Measurements from ENCODE around the gene CD82.

The CD82 gene

GRCh38 chr11:44630511-44631210 lies 65.2 kb downstream of the CD82 start:
- H2AFZ ChIP-seq (ENCODE audit: low read depth, low read length, severe bottlenecking): no peak overlapping the region
- no peaks in the 10 kb centered on the region for H3K9me2 ChIP-seq (replicated peaks; ENCODE audit: insufficient read depth, low read length)
- H3K4me3 ChIP-seq (ENCODE audit: insufficient read depth, low read length, poor library complexity, severe bottlenecking): no peak overlapping the region
- no peaks in the 10 kb centered on the region for H3K27me3 ChIP-seq (ENCODE audit: low read length)
- H3K27ac ChIP-seq (ENCODE audit: low read depth, low read length): no peak overlapping the region
- no peak overlapping the region for H3K4me2 ChIP-seq (ENCODE audit: low read depth, low read length, poor library complexity, severe bottlenecking)
- no peaks in the 10 kb centered on the region for H4K20me1 ChIP-seq (ENCODE audit: low read depth, low read length)
- H3K36me3 ChIP-seq (ENCODE audit: low read length): no peaks in the 10 kb centered on the region
- H3K9ac ChIP-seq (ENCODE audit: low read length): no peak overlapping the region
- no peak for TF ChIP-seq EZH2phosphoT487 (conservative IDR thresholded peaks at IDR 0.05; ENCODE audit: low read length)
- no peaks in the 10 kb centered on the region for H3F3A ChIP-seq (ENCODE audit: insufficient read depth)
- H3K9me3 ChIP-seq (ENCODE audit: insufficient read depth, low read length): no peaks in the 10 kb centered on the region
- H3K79me2 ChIP-seq (ENCODE audit: insufficient read depth, low read length): no peaks in the 10 kb centered on the region

GRCh38 chr11:44631831-44632230 lies 66.4 kb downstream of the CD82 start:
- Histone ChIP-seq H2AFZ (ENCODE audit: low read depth, low read length, severe bottlenecking) (no peak overlapping the region), H3K9ac (ENCODE audit: low read length) (no peak overlapping the region), H3K27me3 (ENCODE audit: low read length) (no peaks in the 10 kb centered on the region), H3K9me2 (replicated peaks; ENCODE audit: insufficient read depth, low read length) (no peaks in the 10 kb centered on the region), H3K4me2 (ENCODE audit: low read depth, low read length, poor library complexity, severe bottlenecking) (no peak overlapping the region), H3K79me2 (ENCODE audit: insufficient read depth, low read length) (no peaks in the 10 kb centered on the region), H4K20me1 (ENCODE audit: low read depth, low read length) (no peaks in the 10 kb centered on the region), H3F3A (ENCODE audit: insufficient read depth) (no peaks in the 10 kb centered on the region), H3K4me3 (ENCODE audit: insufficient read depth, low read length, poor library complexity, severe bottlenecking) (no peak overlapping the region), H3K27ac (ENCODE audit: low read depth, low read length) (no peak overlapping the region), H3K36me3 (ENCODE audit: low read length) (no peaks in the 10 kb centered on the region), H3K9me3 (ENCODE audit: insufficient read depth, low read length) (no peaks in the 10 kb centered on the region)
- TF ChIP-seq EZH2phosphoT487 (conservative IDR thresholded peaks at IDR 0.05; ENCODE audit: low read length): no peak
- TF ChIP-seq, protein P1, sequence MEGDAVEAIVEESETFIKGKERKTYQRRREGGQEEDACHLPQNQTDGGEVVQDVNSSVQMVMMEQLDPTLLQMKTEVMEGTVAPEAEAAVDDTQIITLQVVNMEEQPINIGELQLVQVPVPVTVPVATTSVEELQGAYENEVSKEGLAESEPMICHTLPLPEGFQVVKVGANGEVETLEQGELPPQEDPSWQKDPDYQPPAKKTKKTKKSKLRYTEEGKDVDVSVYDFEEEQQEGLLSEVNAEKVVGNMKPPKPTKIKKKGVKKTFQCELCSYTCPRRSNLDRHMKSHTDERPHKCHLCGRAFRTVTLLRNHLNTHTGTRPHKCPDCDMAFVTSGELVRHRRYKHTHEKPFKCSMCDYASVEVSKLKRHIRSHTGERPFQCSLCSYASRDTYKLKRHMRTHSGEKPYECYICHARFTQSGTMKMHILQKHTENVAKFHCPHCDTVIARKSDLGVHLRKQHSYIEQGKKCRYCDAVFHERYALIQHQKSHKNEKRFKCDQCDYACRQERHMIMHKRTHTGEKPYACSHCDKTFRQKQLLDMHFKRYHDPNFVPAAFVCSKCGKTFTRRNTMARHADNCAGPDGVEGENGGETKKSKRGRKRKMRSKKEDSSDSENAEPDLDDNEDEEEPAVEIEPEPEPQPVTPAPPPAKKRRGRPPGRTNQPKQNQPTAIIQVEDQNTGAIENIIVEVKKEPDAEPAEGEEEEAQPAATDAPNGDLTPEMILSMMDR (IDR thresholded peaks at IDR 0.05; ENCODE audit: insufficient read depth, low read length, poor library complexity, severe bottlenecking): no peak

DNA sequence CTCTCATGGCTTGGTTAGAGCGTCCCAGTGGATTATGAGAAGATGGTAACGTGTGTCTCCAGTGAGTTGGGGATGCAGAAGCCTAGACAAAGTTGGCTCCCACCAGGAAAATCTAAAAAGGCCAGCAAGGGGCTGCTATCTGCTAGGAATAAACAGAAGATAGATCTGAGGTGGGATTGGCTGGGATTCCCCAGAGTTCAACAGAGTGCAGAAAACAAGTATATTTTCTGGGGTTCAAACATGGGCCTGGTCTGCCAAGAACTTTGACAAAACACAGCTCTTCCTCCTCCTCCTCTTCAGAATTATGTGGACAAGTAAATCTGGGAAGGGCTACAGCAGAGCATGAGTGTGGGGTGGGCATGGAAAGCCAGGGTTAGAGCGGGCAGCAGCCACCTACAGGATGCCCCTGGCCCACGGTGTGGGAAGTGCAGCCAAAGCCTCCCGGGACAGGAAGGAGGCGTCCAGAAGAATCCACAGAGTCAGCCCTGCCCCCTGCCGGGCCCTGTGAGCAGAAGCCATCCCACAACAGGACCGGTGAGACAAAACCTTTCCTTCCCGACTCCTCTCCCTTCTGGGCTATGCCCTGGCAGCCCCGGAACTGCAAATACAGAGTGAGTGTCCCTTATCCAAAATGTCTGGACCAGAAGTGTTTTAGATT lies 67.1 kb downstream of the CD82 start:
- Histone ChIP-seq H3K9me2 (replicated peaks; ENCODE audit: insufficient read depth, low read length) (no peaks in the 10 kb centered on the region), H4K20me1 (ENCODE audit: low read depth, low read length) (no peaks in the 10 kb centered on the region), H3K79me2 (ENCODE audit: insufficient read depth, low read length) (no peaks in the 10 kb centered on the region), H2AFZ (ENCODE audit: low read depth, low read length, severe bottlenecking) (no peak overlapping the region), H3K9ac (ENCODE audit: low read length) (no peak overlapping the region), H3K4me3 (ENCODE audit: insufficient read depth, low read length, poor library complexity, severe bottlenecking) (no peak overlapping the region), H3F3A (ENCODE audit: insufficient read depth) (no peaks in the 10 kb centered on the region), H3K4me2 (ENCODE audit: low read depth, low read length, poor library complexity, severe bottlenecking) (no peak overlapping the region), H3K27me3 (ENCODE audit: low read length) (no peaks in the 10 kb centered on the region), H3K27ac (ENCODE audit: low read depth, low read length) (no peak overlapping the region), H3K36me3 (ENCODE audit: low read length) (no peaks in the 10 kb centered on the region), H3K9me3 (ENCODE audit: insufficient read depth, low read length) (no peaks in the 10 kb centered on the region)
- TF ChIP-seq, protein P1 (IDR thresholded peaks at IDR 0.05; ENCODE audit: insufficient read depth, low read length, poor library complexity, severe bottlenecking): no peak

DNA sequence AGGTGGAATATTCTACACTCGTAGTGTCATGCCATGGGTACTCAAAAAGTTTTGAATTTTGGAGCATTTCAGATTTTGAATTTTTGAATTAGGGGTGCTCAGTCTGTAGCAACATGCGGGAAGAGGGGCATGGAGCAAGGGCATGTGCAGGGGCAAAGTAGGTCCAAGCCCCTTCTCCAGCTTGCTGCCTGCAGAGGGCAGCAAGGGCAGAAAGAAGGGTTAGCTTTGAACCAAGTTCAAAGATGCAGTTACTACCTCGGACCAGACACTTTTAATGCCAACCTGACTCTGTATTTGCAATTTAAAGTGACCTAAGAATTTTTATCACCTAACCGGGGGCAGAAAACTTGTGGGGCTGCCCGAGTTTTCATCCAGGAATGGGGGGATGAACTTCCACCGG lies 68.2 kb downstream of the CD82 start:
- Histone ChIP-seq H3K36me3 (ENCODE audit: low read length) (no peaks in the 10 kb centered on the region), H3K9me2 (replicated peaks; ENCODE audit: insufficient read depth, low read length) (no peaks in the 10 kb centered on the region), H2AFZ (ENCODE audit: low read depth, low read length, severe bottlenecking) (no peak overlapping the region), H3K9me3 (ENCODE audit: insufficient read depth, low read length) (no peaks in the 10 kb centered on the region), H3K9ac (ENCODE audit: low read length) (no peak overlapping the region), H3K4me3 (ENCODE audit: insufficient read depth, low read length, poor library complexity, severe bottlenecking) (no peak overlapping the region), H3K79me2 (ENCODE audit: insufficient read depth, low read length) (no peaks in the 10 kb centered on the region), H3K4me2 (ENCODE audit: low read depth, low read length, poor library complexity, severe bottlenecking) (no peak overlapping the region), H4K20me1 (ENCODE audit: low read depth, low read length) (no peaks in the 10 kb centered on the region), H3K27me3 (ENCODE audit: low read length) (no peaks in the 10 kb centered on the region), H3F3A (ENCODE audit: insufficient read depth) (no peaks in the 10 kb centered on the region), H3K27ac (ENCODE audit: low read depth, low read length) (no peak overlapping the region)
- TF ChIP-seq, protein P1 (IDR thresholded peaks at IDR 0.05; ENCODE audit: insufficient read depth, low read length, poor library complexity, severe bottlenecking): no peak
- no peak for TF ChIP-seq EZH2phosphoT487 (conservative IDR thresholded peaks at IDR 0.05; ENCODE audit: low read length)

Data from SU-DHL-6 (cell line).